Bronchial epithelial cell (primary cell): ENCODE data around the gene C2CD4C. TPM values are rescaled to one million over a fixed set of nuclear protein-coding genes. Genes with fewer than 3 reads are reported as not detected.
A peak's percentile ranks its signal among the peaks of the same experiment; 100 is the strongest.

Experiments
- DNase-seq: peaks from one replicate; pipeline ENCODE4 v3.0.0-alpha.2; 2010; ENCODE audit warnings: low read depth
- FAIRE-seq: peaks from 2 replicates; lab custom pipeline; 2011; peaks lifted over from hg19 to GRCh38; lab: Jason Lieb, UNC
- H3K27me3 ChIP-seq: 2 replicates; pipeline ENCODE4 v1.5.1; 2011; ENCODE audit warnings: low read length; ENCODE audit not compliant: control insufficient read depth, insufficient read depth
- H3K36me3 ChIP-seq: 2 replicates; pipeline ENCODE4 v1.5.1; 2011; ENCODE audit warnings: low read length; ENCODE audit not compliant: control insufficient read depth, insufficient read depth
- H3K4me3 ChIP-seq: 2 replicates; pipeline ENCODE4 v1.5.1; 2011; ENCODE audit warnings: mild to moderate bottlenecking, low read depth, low read length, control low read depth
- total RNA-seq: library from RNA; depleted of rRNA; stranded (reverse); fragments of >200 nt; gene quantifications from 2 replicates; pipeline ENCODE4 v1.2.1, GENCODE V29; 2014
- TF ChIP-seq, protein P1 (sequence below): IDR thresholded peaks from 2 replicates; pipeline ENCODE4 v1.5.1; 2011; ENCODE audit warnings: mild to moderate bottlenecking, moderate library complexity, low read length, control low read depth, inconsistent platforms; ENCODE audit not compliant: insufficient read depth, severe bottlenecking

The C2CD4C gene
- total RNA-seq, 1 donor from 2014 or later: 0.26 TPM

DNA sequence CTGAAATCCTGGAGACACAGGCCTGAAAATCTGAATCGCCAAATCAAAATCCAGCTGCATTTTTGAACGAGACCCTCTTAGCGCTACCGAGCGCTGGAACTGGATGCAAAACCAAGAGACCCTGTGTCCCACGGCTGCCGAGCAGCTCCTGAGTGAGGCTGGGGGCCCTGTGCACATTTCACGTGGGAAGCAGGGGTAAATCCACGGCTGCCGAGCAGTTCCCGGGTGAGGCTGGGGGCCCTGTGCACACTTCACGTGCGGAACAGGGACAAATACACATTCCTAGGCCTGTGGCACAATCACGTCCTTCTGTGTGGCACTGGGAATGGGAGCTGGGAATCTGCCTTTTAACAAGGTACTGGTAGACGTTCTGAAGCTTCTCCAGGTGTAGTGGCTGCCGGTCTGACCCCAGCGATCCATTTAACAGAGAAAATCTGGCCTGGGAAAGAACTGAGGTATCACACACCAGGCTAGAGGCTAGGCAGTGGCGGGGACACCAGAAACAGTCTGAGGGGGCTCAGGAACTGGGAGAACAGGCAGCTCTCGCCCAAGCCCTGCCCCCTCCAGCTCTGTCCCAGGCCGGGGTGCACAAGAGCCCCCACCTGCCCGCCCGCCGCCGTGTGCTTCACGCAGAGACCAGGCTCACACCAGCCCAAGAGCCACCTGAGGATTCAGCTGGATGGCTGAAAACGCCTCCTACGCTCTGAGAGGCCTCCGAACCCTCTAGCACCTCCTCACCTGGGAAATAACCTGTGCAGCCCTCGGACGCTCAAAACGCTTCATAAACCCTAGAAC, 11.0 kb upstream of the C2CD4C start:
- FAIRE-seq (no peak), DNase-seq (no peak)
- TF ChIP-seq, protein P1, sequence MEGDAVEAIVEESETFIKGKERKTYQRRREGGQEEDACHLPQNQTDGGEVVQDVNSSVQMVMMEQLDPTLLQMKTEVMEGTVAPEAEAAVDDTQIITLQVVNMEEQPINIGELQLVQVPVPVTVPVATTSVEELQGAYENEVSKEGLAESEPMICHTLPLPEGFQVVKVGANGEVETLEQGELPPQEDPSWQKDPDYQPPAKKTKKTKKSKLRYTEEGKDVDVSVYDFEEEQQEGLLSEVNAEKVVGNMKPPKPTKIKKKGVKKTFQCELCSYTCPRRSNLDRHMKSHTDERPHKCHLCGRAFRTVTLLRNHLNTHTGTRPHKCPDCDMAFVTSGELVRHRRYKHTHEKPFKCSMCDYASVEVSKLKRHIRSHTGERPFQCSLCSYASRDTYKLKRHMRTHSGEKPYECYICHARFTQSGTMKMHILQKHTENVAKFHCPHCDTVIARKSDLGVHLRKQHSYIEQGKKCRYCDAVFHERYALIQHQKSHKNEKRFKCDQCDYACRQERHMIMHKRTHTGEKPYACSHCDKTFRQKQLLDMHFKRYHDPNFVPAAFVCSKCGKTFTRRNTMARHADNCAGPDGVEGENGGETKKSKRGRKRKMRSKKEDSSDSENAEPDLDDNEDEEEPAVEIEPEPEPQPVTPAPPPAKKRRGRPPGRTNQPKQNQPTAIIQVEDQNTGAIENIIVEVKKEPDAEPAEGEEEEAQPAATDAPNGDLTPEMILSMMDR: no peak
- H3K27me3 ChIP-seq: no peaks in the 10 kb centered on the region
- H3K36me3 ChIP-seq: no peaks in the 10 kb centered on the region
- H3K4me3 ChIP-seq: no peak overlapping the region

DNA sequence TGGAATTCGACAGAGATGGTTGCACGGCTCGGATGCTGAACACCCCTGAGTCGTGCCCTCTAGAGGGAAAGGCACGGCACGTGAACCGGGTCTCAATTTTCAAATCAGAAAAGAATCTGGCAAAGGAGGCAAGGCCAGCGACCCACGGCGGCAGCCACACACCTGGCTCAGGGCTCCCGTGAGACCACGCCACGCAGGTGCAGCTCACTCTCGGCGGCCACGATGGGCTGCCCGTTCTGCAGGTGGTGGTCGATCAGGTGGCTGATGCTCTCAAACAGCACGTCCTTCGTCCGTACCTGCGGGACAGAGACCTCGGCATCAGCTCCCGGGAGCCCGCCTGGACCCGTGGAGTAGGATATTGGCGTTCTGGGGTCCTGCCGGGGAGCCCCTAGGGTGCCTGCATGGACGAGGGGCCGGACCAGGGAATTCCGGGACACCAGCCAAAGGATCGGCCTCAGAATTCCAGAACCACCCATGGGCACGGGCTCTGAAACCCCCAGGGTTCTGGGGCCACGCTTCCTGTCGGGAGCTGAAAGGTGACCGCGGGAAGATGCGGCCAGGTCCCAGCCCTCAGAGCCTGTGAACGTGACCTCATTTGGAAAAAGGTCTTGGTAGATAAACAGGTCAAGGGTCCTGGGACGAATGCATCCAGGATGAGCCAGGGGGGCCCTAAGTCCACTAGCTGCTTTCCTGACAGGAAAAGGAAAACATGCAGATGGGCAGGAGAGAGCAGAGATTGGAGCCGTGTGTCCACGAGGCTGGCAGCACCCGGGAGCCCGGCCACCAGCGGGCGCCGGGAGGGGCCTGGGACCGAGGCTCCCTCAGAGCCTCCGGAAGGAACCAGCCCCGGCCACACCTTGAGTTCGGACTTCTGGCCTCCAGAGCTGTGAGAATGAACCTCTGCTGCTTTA, 10.1 kb upstream of the C2CD4C start:
- H3K4me3 ChIP-seq: no peak overlapping the region
- DNase-seq (no peak), FAIRE-seq (no peak)
- H3K36me3 ChIP-seq: no peaks in the 10 kb centered on the region
- TF ChIP-seq, protein P1: no peak
- H3K27me3 ChIP-seq: no peaks in the 10 kb centered on the region

DNA sequence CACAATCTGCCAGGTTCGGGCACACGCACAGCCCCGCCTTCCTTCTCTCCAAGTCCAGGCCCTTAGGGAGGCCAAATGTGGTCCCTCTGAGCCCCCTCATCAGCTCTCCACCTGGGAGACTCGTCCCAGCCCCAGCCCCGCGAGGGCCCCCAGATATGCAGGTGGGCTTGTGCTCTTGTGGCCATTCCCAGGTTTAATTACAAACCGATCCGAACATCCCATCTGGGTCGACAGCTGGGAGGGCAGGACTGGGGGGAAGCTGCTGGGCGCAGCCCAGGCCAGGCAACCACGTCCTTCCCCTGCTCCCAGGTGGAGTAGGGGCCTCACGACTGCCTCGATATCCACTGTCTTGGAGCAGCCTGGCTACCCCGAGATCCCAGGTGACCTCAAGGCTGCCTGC, 7.5 kb upstream of the C2CD4C start:
- FAIRE-seq (no peak), DNase-seq (no peak)
- no peaks in the 10 kb centered on the region for H3K27me3 ChIP-seq
- H3K36me3 ChIP-seq: no peaks in the 10 kb centered on the region
- H3K4me3 ChIP-seq: no peak overlapping the region
- TF ChIP-seq, protein P1: no peak

DNA sequence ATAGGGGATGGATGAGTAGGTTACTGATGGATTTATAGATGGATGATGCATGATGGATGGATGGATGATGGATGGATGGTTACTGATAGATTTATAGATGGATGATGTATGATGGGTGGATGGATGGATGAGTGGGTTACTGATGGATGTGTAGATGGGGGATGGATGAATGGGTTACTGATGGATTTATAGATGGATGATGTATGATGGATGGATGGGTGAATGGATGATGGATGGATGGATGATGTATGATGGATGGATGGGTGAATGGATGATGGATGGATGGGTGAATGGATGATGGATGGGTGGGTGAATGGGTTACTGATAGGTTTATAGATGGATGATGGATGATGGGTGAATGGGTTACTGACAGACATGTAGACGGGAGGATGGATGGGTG, 6.3 kb upstream of the C2CD4C start:
- Histone ChIP-seq H3K4me3 (no peak overlapping the region), H3K27me3 (no peaks in the 10 kb centered on the region), H3K36me3 (no peaks in the 10 kb centered on the region)
- DNase-seq: no peak
- FAIRE-seq: peak; percentile 7
- TF ChIP-seq, protein P1: no peak

DNA sequence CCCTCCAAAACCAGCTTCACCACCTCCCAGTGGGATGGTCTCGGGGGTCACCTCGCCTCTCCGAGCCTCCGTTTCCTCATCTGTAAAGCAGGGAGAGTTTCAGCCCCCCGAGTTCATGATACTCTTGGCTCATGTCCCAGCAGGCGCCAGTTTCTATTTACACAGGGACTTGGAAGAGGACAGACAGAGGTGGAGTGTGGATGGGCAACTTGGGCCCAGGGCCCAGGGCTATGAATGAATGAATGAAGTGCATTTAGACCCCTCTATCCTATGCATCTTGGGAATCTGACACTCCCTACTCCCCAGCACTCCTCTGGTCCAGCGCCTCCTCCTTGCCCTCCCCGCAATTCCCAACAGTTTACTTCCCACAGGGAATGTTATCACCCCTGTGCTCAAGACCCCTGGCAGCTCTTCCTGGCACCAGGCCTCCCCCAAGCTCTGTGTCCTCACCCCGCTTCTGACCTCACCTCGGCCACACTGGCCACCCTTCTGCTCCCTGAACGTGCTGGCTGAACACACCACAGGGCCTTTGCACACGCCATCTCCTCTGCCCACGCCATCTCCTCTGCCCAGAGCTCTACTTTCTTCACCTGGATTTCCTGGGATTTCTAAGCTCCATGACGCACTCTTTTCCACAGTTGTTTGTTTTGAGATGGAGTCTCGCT, 4.9 kb upstream of the C2CD4C start:
- Histone ChIP-seq H3K4me3 (no peak overlapping the region), H3K36me3 (no peaks in the 10 kb centered on the region), H3K27me3 (peaks cover 7% of the 10 kb centered on the region)
- FAIRE-seq (no peak), DNase-seq (no peak)
- TF ChIP-seq, protein P1: no peak
